Astrocyte (in vitro differentiated cells and primary cell): ENCODE results near the gene R3HCC1L. TPM values are rescaled to one million over a fixed set of nuclear protein-coding genes. Genes with fewer than 3 reads are reported as not detected.

Experiments
- DNase-seq: peaks from one replicate; pipeline ENCODE4 v3.0.0-alpha.2; 2010; ENCODE audit warnings: low read depth
- FAIRE-seq: peaks from 2 replicates; lab custom pipeline; 2011; peaks lifted over from hg19 to GRCh38; lab: Jason Lieb, UNC
- H2AFZ ChIP-seq: 2 replicates; pipeline ENCODE4 v1.6.0; 2012; ENCODE audit warnings: low read depth, low read length, inconsistent platforms
- H3K27ac ChIP-seq: 2 replicates; pipeline ENCODE4 v1.5.1; 2011; ENCODE audit warnings: low read depth, low read length, inconsistent platforms
- H3K27me3 ChIP-seq: 2 replicates; pipeline ENCODE4 v1.6.0; 2011; ENCODE audit warnings: low read length, inconsistent platforms; ENCODE audit not compliant: insufficient read depth
- H3K36me3 ChIP-seq: 2 replicates; pipeline ENCODE4 v1.5.1; 2011; ENCODE audit warnings: low read length, inconsistent platforms; ENCODE audit not compliant: insufficient read depth
- H3K4me1 ChIP-seq: 2 replicates; pipeline ENCODE4 v1.5.1; 2011; ENCODE audit warnings: low read length, inconsistent platforms; ENCODE audit not compliant: insufficient read depth
- H3K4me2 ChIP-seq: 2 replicates; pipeline ENCODE4 v1.6.0; 2012; ENCODE audit warnings: low read length, inconsistent platforms
- H3K4me3 ChIP-seq: 2 replicates; pipeline ENCODE4 v1.5.1; 2011; ENCODE audit warnings: low read depth, mild to moderate bottlenecking, low read length, inconsistent platforms; ENCODE audit not compliant: insufficient read depth
- H3K79me2 ChIP-seq: 2 replicates; pipeline ENCODE4 v1.6.0; 2012; ENCODE audit warnings: mild to moderate bottlenecking, low read length, inconsistent platforms; ENCODE audit not compliant: insufficient read depth
- H3K9ac ChIP-seq: 2 replicates; pipeline ENCODE4 v1.6.0; 2012; ENCODE audit warnings: mild to moderate bottlenecking, low read length, inconsistent platforms
- H3K9me3 ChIP-seq: 2 replicates; pipeline ENCODE4 v1.5.1; 2012; ENCODE audit warnings: low read depth, mild to moderate bottlenecking, low read length, inconsistent platforms; ENCODE audit not compliant: insufficient read depth
- H4K20me1 ChIP-seq: 2 replicates; pipeline ENCODE4 v1.6.0; 2012; ENCODE audit warnings: low read length, inconsistent platforms; ENCODE audit not compliant: insufficient read depth
- H3K27ac Mint-ChIP-seq: one replicate; pipeline ENCODE4 v1.8.0; 2021; ENCODE audit warnings: mild to moderate bottlenecking, mixed read lengths; ENCODE audit not compliant: unreplicated experiment
- H3K27me3 Mint-ChIP-seq: one replicate; pipeline ENCODE4 v1.8.0; 2021; ENCODE audit warnings: low read depth, mixed read lengths; ENCODE audit not compliant: unreplicated experiment
- H3K36me3 Mint-ChIP-seq: one replicate; pipeline ENCODE4 v1.8.0; 2021; ENCODE audit warnings: low read depth, mixed read lengths; ENCODE audit not compliant: unreplicated experiment
- H3K4me1 Mint-ChIP-seq: one replicate; pipeline ENCODE4 v1.8.0; 2021; ENCODE audit warnings: low read depth, mixed read lengths; ENCODE audit not compliant: unreplicated experiment
- H3K4me3 Mint-ChIP-seq: one replicate; pipeline ENCODE4 v1.8.0; 2021; ENCODE audit warnings: mild to moderate bottlenecking, moderate library complexity, mixed read lengths; ENCODE audit not compliant: unreplicated experiment
- H3K9me3 Mint-ChIP-seq: one replicate; pipeline ENCODE4 v1.8.0; 2021; ENCODE audit warnings: mild to moderate bottlenecking, mixed read lengths; ENCODE audit not compliant: unreplicated experiment
- CTCF ChIP-seq: IDR thresholded peaks from 2 replicates; pipeline ENCODE4 v1.5.1; 2011; ENCODE audit warnings: low read depth, mild to moderate bottlenecking, inconsistent platforms, low read length, moderate library complexity; ENCODE audit not compliant: insufficient read depth
- EZH2 ChIP-seq: IDR thresholded peaks from 2 replicates; pipeline ENCODE4 v1.6.1; 2012; ENCODE audit warnings: mild to moderate bottlenecking, low read length, inconsistent platforms; ENCODE audit not compliant: insufficient read depth
- total RNA-seq: library from RNA; stranded (reverse); gene quantifications from 2 replicates; pipeline ENCODE4 v1.2.1, GENCODE V29; 2021

Gene R3HCC1L
- total RNA-seq, 1 donor from 2014 or later, result 19.9 TPM

- Mint-ChIP-seq H3K4me3 (no peak overlapping the region), H3K27me3 (peaks cover 13% of the 10 kb centered on the region), H3K27ac (no peak overlapping the region), H3K36me3 (peaks cover 5% of the 10 kb centered on the region), H3K4me1 (peaks cover 20% of the 10 kb centered on the region), H3K9me3 (peaks cover 2% of the 10 kb centered on the region)
- FAIRE-seq (no peak), DNase-seq (no peak)
- H3K36me3 ChIP-seq, result no peaks in the 10 kb centered on the region
- TF ChIP-seq CTCF (no peak), EZH2 (no peak)
- H3K79me2 ChIP-seq, result no peaks in the 10 kb centered on the region
- H2AFZ ChIP-seq, result no peak overlapping the region
- H4K20me1 ChIP-seq, result no peaks in the 10 kb centered on the region
- H3K27me3 ChIP-seq, result peaks cover 3% of the 10 kb centered on the region
- H3K4me2 ChIP-seq, result no peak overlapping the region
- no peak overlapping the region for H3K4me3 ChIP-seq
- peaks cover 9% of the 10 kb centered on the region for H3K4me1 ChIP-seq
- H3K27ac ChIP-seq, result no peak overlapping the region
- no peak overlapping the region for H3K9ac ChIP-seq
- H3K9me3 ChIP-seq, result no peaks in the 10 kb centered on the region
Measured at GRCh38 chr10:98274562-98274961, 140.1 kb downstream of the R3HCC1L start.

DNA sequence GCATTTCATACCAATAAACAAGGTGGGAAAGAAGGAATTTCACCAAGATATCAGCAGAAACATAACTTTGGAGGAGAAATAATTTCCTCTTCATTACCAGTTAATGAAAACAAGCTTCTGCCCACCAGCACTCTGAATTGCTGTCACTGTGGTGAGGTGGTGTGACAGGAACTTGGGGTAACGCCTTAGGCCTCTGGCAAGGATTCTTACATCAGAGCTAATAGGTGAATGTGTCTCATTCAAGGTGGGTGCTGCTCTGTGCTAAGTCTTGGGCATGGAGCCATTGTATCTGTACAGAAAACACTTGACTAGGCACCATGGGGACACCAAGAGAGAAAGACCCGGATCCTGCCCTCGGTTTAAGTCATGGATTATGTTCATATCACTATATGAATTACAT, 141.9 kb downstream of the R3HCC1L start:
- H3K36me3 Mint-ChIP-seq, result peaks cover 5% of the 10 kb centered on the region
- Histone ChIP-seq H3K27me3 (peaks cover 8% of the 10 kb centered on the region), H3K79me2 (no peaks in the 10 kb centered on the region), H3K36me3 (no peaks in the 10 kb centered on the region), H3K9me3 (no peaks in the 10 kb centered on the region), H3K27ac (no peak overlapping the region), H3K9ac (no peak overlapping the region), H4K20me1 (no peaks in the 10 kb centered on the region), H2AFZ (no peak overlapping the region), H3K4me1 (no peaks in the 10 kb centered on the region), H3K4me2 (no peak overlapping the region), H3K4me3 (no peak overlapping the region)
- peaks cover 10% of the 10 kb centered on the region for H3K4me1 Mint-ChIP-seq
- no peak overlapping the region for H3K4me3 Mint-ChIP-seq
- peaks cover 10% of the 10 kb centered on the region for H3K9me3 Mint-ChIP-seq
- no peak for FAIRE-seq
- TF ChIP-seq EZH2, result no peak
- no peak for TF ChIP-seq CTCF
- peaks cover 13% of the 10 kb centered on the region for H3K27me3 Mint-ChIP-seq
- no peak overlapping the region for H3K27ac Mint-ChIP-seq
- DNase-seq, result no peak

- no peak overlapping the region for H3K4me3 Mint-ChIP-seq
- no peak overlapping the region for H3K4me2 ChIP-seq
- H2AFZ ChIP-seq, result no peak overlapping the region
- H3K27me3 Mint-ChIP-seq, result peaks cover 17% of the 10 kb centered on the region
- DNase-seq, result no peak
- no peaks in the 10 kb centered on the region for H3K36me3 Mint-ChIP-seq
- H3K9me3 ChIP-seq, result peaks cover 2% of the 10 kb centered on the region
- peaks cover 14% of the 10 kb centered on the region for H3K9me3 Mint-ChIP-seq
- H3K9ac ChIP-seq, result no peak overlapping the region
- no peaks in the 10 kb centered on the region for H3K4me1 ChIP-seq
- H3K27me3 ChIP-seq, result peaks cover 12% of the 10 kb centered on the region
- no peaks in the 10 kb centered on the region for H4K20me1 ChIP-seq
- TF ChIP-seq EZH2, result no peak
- no peak for TF ChIP-seq CTCF
- no peaks in the 10 kb centered on the region for H3K79me2 ChIP-seq
- H3K27ac Mint-ChIP-seq, result no peak overlapping the region
- H3K4me1 Mint-ChIP-seq, result no peaks in the 10 kb centered on the region
- no peaks in the 10 kb centered on the region for H3K36me3 ChIP-seq
- no peak for FAIRE-seq
- H3K27ac ChIP-seq, result no peak overlapping the region
- no peak overlapping the region for H3K4me3 ChIP-seq
Measured at GRCh38 chr10:98285416-98285815, 151.0 kb downstream of the R3HCC1L start.
